ENCODE results near the gene SEMA3F.

Gene SEMA3F

DNA sequence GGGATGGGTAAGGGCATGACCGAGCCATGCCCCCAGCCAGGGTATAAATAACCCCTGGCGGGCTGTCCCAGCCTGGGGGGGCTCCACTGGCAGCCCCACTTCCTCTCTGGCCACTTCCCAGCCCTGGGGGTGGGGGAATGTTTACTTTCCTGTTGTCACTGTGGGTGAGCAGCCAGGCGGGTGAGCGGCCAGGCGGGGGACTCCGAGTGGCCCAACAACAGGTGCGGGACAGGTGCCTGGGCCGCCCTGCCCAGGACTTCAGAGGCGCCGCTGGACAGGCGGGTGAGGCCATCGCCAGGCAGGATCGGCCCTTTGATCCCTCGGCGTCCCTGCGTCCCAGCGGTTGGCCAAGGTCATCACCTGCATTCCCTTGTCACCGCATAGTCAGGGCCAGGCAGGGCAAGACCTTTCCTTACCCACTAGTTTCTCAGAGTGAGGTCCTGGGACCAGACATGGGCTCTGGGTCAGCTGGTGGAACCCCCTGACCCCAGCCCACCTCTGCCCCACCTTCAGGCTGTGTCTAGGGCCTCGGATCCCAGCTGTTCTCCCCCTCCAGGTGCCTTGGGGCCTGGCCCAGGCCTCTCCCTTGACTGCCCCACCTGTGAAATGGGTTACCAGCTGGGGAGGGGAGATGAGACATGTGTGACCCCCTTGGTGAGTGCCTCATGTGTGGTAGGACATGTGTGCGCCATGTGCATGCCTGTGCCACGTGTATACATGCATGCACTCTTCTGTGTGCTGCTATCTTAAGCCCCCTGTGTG lies 16.6 kb downstream of the SEMA3F start:
- DNase-seq (ENCODE audit: low read depth) = no peak

DNA sequence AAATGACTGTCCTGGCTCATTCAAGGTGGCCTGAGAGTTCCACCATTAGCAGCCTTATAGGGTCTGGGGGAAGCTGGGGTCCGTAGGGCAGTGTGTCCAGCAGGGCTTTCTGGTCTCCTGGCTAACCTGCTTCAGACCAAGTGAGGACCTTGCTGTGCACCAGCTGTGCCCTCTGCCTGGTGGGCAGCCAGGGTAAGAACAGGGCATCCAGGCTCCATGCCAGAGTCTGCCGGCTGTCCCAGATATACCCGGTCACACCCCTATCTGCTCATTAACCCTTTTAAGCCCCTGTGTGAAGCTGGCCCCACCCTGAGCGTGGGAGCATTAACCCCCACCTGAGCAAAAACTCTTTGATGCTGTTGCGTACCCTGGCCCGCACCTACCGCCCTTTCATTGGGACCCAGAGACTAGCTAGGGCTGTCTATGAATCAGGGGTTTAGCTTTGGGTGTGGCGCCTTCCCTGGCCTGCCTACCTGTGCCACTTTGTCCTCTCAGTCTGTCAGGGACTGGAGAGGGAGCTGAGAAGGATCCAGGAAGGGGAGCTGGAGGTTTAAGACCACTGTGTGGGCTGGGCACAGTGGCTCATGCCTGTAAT lies 17.6 kb downstream of the SEMA3F start:
- no peak for DNase-seq (ENCODE audit: low read depth)

DNA sequence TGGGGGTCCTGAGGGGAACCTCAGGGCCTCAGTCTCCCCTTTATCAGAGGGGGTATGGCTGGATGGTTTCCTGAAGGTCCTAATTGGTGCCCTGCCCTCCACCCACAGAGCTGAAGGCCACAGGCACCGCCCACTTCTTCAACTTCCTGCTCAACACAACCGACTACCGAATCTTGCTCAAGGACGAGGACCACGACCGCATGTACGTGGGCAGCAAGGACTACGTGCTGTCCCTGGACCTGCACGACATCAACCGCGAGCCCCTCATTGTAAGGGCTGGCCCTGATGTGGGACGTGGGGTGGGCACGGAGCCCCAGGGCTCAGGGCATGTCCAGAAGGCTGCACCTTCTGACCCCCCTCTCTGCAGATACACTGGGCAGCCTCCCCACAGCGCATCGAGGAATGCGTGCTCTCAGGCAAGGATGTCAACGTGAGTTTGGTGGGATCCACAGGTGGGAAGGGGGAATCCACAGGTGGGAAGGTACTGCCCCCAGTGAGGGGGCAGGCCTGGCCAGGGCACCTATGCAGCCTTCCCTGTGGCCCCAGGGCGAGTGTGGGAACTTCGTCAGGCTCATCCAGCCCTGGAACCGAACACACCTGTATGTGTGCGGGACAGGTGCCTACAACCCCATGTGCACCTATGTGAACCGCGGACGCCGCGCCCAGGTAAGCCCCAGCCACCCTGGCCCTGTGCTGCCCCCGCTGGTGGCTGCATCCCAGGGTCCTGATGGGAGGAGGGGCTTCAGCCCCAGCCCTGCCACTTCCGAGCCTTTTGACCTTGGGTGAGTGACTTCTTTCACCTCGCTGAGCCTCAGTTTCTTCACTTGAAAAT lies 18.8 kb downstream of the SEMA3F start:
- DNase-seq (ENCODE audit: low read depth) = no peak

DNA sequence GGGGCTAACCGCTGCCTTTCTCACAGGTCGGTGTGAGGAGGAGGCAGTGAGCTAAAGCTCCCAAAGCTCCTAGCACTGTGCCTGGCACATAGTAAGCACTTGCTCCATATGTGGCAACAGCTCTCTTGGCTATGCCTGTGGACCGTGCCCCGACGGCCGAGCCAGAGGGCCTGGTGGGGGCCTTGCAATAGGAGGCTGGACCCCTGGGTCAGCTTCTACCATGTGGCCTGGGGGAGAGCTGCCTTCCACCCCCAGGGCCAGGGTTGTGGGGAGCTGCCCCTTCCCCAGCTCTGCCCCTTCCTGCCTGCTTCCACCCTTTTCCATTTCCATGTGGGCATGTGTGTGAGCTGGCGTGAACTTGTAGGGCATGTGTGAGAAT lies 19.4 kb downstream of the SEMA3F start:
- DNase-seq (ENCODE audit: low read depth) = no peak

DNA sequence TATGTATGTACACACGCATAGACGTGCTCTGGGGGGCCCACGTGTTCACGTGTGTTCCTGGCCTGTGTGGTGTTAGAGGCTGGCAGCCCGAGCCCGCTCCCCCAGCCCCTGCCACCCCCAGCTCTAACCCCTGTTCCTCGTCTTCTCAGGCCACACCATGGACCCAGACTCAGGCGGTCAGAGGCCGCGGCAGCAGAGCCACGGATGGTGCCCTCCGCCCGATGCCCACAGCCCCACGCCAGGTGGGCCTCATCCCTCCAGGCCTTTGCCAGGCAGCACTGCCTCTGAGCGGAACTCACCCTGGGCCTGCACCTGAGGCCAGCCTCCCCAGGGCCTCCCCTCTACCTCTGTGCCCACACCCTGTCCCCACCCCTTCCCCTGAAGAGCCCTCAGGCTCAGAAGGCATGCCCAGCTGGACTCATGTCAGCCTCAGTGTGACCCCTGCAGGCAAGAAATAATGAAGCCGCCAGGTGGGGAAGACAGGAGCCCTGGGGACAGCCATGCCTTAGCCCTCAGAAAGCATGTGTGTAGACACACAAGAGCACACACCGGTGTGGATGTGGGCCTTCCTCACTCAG lies 19.9 kb downstream of the SEMA3F start:
- DNase-seq (ENCODE audit: low read depth) = no peak

DNA sequence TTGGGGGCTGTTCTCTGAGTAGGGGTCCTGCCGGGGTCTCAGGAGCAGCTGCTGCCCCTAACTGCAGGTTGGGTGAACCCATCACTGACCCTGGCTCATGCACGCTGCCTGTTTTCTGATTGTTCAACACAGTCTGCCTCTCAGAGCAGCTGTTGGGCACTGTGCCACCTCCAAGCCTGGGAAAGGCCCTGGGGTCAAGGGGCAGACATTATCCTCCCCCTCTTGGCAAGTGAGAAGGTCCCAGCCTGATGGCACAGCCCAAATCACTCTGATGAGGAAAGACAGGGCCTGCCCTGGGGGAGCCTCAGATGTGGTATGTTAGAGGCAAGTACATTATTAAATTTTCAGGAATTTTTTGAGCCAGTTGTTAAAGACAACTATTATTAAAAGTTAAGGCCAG lies 22.2 kb downstream of the SEMA3F start:
- no peak for DNase-seq (ENCODE audit: low read depth)

DNA sequence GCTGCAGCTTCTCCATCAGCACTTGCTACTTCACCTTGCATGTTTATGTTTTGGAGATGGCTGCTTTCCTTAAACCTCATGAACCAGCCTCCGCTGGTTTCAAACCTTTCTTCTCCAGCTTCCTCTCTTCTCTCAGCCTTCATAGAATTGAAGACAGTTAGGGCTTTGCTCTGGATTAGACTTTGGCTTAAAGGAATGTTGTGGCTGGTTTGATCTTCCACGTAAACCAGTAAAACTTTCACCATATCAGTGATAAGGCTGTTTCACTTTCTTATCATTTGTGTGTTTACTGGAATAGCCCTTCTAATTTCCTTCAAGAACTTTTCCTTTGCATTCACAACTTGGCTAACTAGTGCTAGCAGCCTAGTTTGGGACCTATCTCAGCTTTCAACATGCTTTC lies 24.6 kb downstream of the SEMA3F start:
- DNase-seq (ENCODE audit: low read depth) = no peak

DNA sequence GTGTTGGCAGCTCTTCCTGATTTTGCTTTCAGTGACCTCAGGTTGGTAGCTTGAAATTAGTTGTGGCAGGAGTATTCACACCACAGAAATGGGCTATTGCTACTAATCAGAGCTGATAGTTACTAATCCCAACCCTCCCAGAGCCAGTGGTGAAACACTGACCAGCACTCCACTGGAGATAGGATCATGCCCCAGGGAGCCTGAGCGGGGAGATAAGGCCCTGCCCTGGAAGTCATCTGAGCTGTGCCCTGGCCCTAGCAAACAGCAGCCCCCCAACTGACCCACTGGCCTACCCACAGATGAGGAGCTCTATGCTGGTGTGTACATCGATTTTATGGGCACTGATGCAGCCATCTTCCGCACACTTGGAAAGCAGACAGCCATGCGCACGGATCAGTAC lies 26.9 kb downstream of the SEMA3F start:
- no peak for DNase-seq (ENCODE audit: low read depth)

DNA sequence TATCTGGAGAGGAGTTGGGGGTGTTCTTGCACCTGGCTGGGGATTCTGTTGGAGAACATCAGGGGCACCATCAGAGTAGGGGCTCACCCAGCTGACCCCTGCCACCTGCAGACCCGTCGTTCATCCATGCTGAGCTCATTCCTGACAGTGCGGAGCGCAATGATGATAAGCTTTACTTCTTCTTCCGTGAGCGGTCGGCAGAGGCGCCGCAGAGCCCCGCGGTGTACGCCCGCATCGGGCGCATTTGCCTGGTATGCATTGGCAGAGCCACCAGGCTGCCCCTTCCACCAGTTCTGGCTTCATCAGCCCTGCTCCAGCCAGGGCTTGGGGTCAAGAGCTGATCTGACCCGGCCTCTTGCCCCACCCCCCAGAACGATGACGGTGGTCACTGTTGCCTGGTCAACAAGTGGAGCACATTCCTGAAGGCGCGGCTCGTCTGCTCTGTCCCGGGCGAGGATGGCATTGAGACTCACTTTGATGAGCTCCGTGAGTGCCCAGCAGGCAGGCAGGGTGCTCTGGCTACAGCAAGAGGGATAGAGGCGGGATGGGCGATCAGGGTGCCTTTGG lies 27.5 kb downstream of the SEMA3F start:
- DNase-seq (ENCODE audit: low read depth) = no peak

DNA sequence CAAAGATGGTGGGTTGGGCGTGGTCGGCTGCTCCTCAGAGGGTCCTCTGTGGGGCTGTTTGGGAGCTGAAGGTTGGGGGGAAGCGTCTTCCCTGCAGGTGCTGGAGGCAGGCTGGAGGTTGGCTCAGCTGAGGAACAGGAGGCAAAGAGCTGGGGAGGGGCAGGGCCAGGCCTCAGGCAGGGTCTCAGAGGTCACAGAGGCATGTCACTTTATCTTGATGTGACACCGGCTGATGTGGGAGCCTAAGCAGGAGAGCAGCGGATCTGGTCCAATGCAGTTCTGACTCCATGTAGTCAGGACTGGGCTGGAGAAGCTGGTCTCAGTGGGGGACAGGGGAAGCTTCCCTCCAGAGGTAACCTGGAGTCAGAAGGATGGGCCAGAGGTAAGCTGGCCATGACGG lies 28.6 kb downstream of the SEMA3F start:
- no peak for DNase-seq (ENCODE audit: low read depth)

DNA sequence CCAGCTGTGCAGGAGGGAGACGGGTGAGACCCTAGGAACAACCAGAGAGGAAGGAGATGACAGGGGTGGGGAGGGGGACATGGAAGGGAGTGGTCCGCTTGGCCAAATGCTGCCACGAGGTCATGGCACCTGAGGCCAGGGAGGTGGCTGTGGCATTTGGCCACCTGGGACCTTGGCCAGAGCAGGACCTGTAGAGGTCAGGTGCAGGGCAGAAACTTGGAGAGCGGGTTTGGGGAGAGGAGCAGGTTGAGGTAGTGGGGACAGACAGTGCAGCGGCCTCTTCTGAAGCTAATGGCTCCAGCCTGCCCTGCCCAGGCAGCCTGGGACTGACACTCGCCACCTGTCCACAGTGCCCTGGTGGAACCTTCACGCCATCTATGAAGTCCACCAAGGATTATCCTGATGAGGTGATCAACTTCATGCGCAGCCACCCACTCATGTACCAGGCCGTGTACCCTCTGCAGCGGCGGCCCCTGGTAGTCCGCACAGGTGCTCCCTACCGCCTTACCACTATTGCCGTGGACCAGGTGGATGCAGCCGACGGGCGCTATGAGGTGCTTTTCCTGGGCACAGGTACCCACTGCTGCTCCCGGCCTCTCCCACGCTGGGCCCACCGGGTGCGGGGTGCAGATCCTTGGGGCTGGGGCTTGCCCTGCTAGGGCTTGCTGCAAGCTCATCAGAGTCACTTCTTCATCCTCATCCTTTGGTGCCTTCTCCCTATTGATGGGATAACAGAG lies 29.3 kb downstream of the SEMA3F start:
- no peak for DNase-seq (ENCODE audit: low read depth)

DNA sequence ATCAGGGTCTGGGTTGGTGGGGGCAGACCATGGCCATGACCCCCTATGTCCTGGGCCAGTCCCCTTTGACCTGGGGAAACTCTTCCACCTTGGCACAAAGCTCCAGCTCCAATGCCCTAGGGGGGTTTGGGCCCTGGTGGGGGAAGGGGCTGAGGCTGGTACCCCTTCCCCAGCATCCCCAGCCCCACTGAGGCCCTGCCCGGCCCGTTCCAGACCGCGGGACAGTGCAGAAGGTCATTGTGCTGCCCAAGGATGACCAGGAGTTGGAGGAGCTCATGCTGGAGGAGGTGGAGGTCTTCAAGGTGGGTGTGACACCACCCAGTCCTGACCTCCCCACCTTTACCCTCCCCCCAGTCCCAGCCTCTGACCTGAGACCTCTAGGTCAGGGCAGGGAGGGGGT lies 30.1 kb downstream of the SEMA3F start:
- DNase-seq (ENCODE audit: low read depth) = no peak

DNA sequence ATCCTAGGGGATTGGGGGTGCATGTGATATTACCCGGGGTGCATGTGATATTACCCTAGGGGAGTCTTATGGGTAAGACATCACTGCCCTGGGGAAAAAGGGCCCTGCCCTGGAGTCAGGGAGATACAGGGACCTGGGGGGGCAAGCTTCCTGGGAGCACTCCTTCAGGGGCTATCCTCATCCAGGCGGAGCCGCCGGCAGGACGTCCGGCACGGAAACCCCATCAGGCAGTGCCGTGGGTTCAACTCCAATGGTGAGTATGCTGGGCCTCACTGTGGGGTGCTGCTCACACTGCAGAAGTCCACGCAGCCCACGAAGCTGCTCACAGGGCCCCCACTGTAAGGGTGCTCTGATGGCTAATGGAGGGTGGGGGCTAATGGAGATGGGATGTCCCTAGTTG lies 31.0 kb downstream of the SEMA3F start:
- DNase-seq (ENCODE audit: low read depth) = no peak

DNA sequence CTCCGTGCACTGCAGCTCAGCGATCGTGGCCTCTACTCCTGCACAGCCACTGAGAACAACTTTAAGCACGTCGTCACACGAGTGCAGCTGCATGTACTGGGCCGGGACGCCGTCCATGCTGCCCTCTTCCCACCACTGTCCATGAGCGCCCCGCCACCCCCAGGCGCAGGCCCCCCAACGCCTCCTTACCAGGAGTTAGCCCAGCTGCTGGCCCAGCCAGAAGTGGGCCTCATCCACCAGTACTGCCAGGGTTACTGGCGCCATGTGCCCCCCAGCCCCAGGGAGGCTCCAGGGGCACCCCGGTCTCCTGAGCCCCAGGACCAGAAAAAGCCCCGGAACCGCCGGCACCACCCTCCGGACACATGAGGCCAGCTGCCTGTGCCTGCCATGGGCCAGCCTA lies 32.6 kb downstream of the SEMA3F start:
- DNase-seq (ENCODE audit: low read depth) = no peak

DNA sequence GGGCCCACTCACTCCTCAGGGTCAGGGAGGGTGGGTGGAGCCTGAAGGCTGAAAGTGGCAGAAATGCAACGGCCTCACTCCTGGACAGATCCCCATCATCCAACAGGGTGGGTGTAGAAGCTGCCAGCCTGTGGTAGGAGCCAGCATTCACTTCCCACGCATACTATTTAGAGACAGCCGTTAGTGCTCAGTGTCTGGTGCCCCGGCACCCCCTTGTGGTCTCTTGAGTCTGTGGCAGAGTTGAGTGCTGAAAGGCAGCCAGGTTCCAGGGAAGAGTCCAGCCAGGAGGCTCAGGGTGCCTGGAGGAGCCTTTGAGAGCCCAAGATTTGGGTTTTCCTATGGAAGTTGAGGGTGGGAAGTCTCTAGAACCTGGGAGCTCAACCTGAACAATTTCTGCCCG lies 34.1 kb downstream of the SEMA3F start:
- peak; percentile 70 for DNase-seq (ENCODE audit: low read depth)

DNA sequence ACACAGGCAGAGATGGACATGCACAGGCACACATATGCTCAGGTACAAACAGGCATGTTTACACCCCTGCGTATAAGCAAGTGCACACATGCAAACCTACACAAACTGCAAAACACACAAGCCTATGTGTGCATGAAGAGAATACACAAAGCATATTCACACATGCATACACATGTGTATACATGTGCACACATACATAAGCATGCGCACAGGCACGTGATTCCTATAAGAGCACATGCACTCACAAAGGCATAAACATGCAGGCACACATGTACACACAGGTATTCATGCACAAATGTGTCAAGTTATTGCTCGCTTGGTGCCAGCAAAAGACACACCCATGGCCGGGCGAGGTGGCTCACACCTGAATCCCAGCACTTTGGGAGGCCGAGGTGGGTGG lies 34.9 kb downstream of the SEMA3F start:
- DNase-seq (ENCODE audit: low read depth) = no peak

DNA sequence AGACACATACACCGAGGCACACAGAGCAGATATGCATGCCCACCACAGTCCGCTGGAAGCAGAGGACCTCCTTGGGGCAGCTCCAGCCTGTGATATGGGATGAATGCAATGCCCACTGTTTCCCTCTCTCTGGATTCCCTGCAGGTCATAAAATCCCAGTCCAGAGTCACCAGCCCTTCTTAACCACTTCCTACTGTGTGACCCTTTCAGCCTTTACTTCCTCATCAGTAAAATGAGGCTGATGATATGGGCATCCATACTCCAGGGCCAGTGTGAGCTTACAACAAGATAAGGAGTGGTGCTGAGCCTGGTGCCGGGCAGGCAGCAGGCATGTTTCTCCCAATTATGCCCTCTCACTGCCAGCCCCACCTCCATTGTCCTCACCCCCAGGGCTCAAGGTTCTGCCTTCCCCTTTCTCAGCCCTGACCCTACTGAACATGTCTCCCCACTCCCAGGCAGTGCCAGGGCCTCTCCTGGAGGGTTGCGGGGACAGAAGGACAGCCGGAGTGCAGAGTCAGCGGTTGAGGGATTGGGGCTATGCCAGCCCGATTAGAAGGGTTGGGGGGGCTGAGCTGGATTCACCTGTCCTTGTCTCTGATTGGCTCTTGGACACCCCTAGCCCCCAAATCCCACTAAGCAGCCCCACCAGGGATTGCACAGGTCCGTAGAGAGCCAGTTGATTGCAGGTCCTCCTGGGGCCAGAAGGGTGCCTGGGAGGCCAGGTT lies 36.0 kb downstream of the SEMA3F start, which contains the start of gene GNAT1:
GNAT1 (plus strand) TSS at position 675 of the 725 bp plus-strand sequence. CDS start 116 bp downstream, outside the sequence.
- no peak for DNase-seq (ENCODE audit: low read depth)

DNA sequence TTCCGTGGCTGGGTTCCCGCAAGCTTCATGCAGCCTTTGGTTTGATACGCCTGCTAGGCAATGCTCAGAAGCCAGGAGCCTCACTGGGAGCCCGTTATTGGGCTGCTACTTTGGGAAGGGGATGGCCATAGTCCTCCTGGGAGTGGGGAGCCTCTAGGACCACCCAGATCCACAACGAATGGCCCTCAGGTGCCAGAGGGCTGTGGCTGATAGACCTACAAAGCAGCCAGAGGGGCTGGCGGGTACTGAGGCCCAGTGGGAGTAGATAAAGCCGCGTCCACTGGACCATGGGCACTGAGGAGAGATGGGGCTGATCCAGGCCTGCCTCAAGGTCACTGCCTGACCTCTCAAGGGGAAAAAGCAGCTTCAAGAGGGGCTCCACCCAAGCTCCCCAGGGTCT lies 37.0 kb downstream of the SEMA3F start:
- no peak for DNase-seq (ENCODE audit: low read depth)

DNA sequence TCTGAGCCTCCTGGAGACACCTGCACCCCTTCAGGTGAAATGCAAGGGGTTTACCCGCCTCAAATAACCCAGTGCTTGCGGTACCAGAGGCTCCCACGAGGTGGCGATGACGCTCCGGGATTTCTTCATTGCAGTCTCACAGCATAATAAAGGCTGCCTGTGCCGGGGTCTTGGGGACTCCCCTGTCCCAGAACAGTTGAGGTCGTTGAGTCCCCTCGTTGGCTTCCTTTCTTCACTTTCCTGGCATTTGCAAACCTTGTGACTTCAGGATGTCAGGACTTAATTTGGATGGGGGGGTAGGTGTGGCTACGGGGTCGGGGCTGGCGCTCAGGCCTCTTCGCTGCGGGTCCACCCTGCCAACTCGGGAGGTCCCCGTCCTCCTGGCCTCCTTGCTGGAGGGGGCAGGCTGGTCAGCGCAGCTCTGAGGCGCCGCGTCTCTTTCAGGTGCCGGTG lies 37.6 kb downstream of the SEMA3F start:
- no peak for DNase-seq (ENCODE audit: low read depth)

DNA sequence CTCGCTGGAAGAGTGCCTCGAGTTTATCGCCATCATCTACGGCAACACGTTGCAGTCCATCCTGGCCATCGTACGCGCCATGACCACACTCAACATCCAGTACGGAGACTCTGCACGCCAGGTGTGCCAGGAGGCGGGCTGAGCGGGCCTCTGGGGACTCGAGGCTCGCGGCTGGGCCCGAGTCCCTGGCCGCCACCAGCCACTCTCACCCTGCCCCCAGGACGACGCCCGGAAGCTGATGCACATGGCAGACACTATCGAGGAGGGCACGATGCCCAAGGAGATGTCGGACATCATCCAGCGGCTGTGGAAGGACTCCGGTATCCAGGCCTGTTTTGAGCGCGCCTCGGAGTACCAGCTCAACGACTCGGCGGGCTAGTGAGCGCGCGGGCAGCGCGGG lies 38.2 kb downstream of the SEMA3F start:
- DNase-seq (ENCODE audit: low read depth) = no peak

DNA sequence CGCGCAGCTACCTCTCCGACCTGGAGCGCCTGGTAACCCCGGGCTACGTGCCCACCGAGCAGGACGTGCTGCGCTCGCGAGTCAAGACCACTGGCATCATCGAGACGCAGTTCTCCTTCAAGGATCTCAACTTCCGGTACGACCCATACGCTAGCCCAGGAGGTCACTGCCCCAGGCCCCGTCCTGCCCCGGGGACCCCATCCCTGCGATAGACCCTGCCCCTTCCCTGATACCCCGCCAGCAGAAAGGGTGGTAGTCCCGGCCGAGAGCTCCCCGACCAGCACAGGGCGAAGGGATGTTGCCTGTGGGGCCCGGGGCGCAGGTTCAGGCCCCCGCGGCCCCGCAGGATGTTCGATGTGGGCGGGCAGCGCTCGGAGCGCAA lies 38.6 kb downstream of the SEMA3F start:
- no peak for DNase-seq (ENCODE audit: low read depth)

Measured in stromal cell of bone marrow (primary cell).